ENCODE measurements around the gene TTLL6. TPM values are rescaled to one million over a fixed set of nuclear protein-coding genes. Genes with fewer than 3 reads are reported as not detected.

TTLL6 gene
- total RNA-seq, 1 donor from 2014 or later = not detected

- no peak for DNase-seq (ENCODE audit: low read depth)
- no peak for TF ChIP-seq CTCF (conservative IDR thresholded peaks at IDR 0.05; ENCODE audit: low read depth, low read length)
Measured at GRCh38 chr17:48737330-48738043, 79.5 kb downstream of the TTLL6 start.

GRCh38 chr17:48735062-48735351, 82.0 kb downstream of the TTLL6 start:
- DNase-seq (ENCODE audit: low read depth) = no peak
- TF ChIP-seq CTCF (conservative IDR thresholded peaks at IDR 0.05; ENCODE audit: low read depth, low read length) = no peak
- H3K4me3 ChIP-seq (ENCODE audit: low read depth, low read length) = no peak overlapping the region

More at GRCh38 chr17:48737330-48738043, 79.5 kb downstream of the TTLL6 start:
- no peak overlapping the region for H3K4me3 ChIP-seq (ENCODE audit: low read depth, low read length)

- no peak overlapping the region for H3K4me3 ChIP-seq (ENCODE audit: low read depth, low read length)
- DNase-seq (ENCODE audit: low read depth) = no peak
- no peak for TF ChIP-seq CTCF (conservative IDR thresholded peaks at IDR 0.05; ENCODE audit: low read depth, low read length)
Measured at GRCh38 chr17:48734333-48735061, 82.5 kb downstream of the TTLL6 start.

- TF ChIP-seq CTCF (conservative IDR thresholded peaks at IDR 0.05; ENCODE audit: low read depth, low read length) = no peak
- no peak for DNase-seq (ENCODE audit: low read depth)
- H3K4me3 ChIP-seq (ENCODE audit: low read depth, low read length) = no peak overlapping the region
Measured at GRCh38 chr17:48733632-48734328, 83.2 kb downstream of the TTLL6 start.

- TF ChIP-seq CTCF (conservative IDR thresholded peaks at IDR 0.05; ENCODE audit: low read depth, low read length) = no peak
- H3K4me3 ChIP-seq (ENCODE audit: low read depth, low read length) = no peak overlapping the region
- DNase-seq (ENCODE audit: low read depth) = no peak
Measured at GRCh38 chr17:48732688-48733629, 84.1 kb downstream of the TTLL6 start.

GRCh38 chr17:48731355-48731754, 85.7 kb downstream of the TTLL6 start:
- H3K4me3 ChIP-seq (ENCODE audit: low read depth, low read length) = no peak overlapping the region
- TF ChIP-seq CTCF (conservative IDR thresholded peaks at IDR 0.05; ENCODE audit: low read depth, low read length) = no peak
- no peak for DNase-seq (ENCODE audit: low read depth)
